Keratinocyte (primary cell): ENCODE results near the gene ASPHD2. TPM values are rescaled to one million over a fixed set of nuclear protein-coding genes. Genes with fewer than 3 reads are reported as not detected.

Experiments
- DNase-seq: peaks from one replicate; pipeline ENCODE4 v3.0.0-alpha.2; 2011; ENCODE audit warnings: low read depth, missing footprints, low spot score
- FAIRE-seq: peaks from 2 replicates; lab custom pipeline; 2011; peaks lifted over from hg19 to GRCh38; lab: Jason Lieb, UNC
- H2AFZ ChIP-seq: 2 replicates; pipeline ENCODE4 v1.6.0; 2012; ENCODE audit warnings: low read length, control low read depth, inconsistent platforms; ENCODE audit not compliant: control insufficient read depth
- H3K27ac ChIP-seq: 2 replicates; pipeline ENCODE4 v1.5.1; 2011; ENCODE audit warnings: low read length; ENCODE audit not compliant: control insufficient read depth, insufficient read depth
- H3K27me3 ChIP-seq: 3 replicates; pipeline ENCODE4 v1.6.0; 2011; ENCODE audit warnings: low read length; ENCODE audit not compliant: control insufficient read depth, insufficient read depth; ENCODE audit errors: extremely low read depth
- H3K36me3 ChIP-seq, 2 experiments: 2 replicates in 1 of 2; 3 replicates in 1 of 2; pipeline ENCODE4 v1.5.1; 2011; ENCODE audit warnings: low read length in 2 of 2, mild to moderate bottlenecking in 1 of 2; ENCODE audit not compliant: control insufficient read depth in 2 of 2, insufficient read depth in 2 of 2; ENCODE audit errors: extremely low read depth in 1 of 2
- H3K4me1 ChIP-seq: 3 replicates; pipeline ENCODE4 v1.5.1; 2011; ENCODE audit warnings: low read length; ENCODE audit not compliant: control insufficient read depth, insufficient read depth; ENCODE audit errors: extremely low read depth
- H3K4me2 ChIP-seq: 3 replicates; pipeline ENCODE4 v1.6.0; 2011; ENCODE audit warnings: low read depth, low read length; ENCODE audit not compliant: control insufficient read depth, insufficient read depth; ENCODE audit errors: extremely low read depth
- H3K4me3 ChIP-seq, 3 experiments: fragments of 200-600 bp in 1 of 3; sonication (generic) in 1 of 3; 2 replicates in 2 of 3; 3 replicates in 1 of 3; pipeline ENCODE4 v1.5.1; 2011 to 2016; ENCODE audit warnings: low read length in 3 of 3, mild to moderate bottlenecking in 3 of 3, control low read depth in 2 of 3, inconsistent platforms in 1 of 3, low read depth in 1 of 3, mixed read lengths in 1 of 3, mixed run types in 1 of 3, moderate library complexity in 1 of 3; ENCODE audit not compliant: control insufficient read depth in 2 of 3, insufficient read depth in 2 of 3; ENCODE audit errors: extremely low read depth in 1 of 3
- H3K79me2 ChIP-seq: 2 replicates; pipeline ENCODE4 v1.6.0; 2012; ENCODE audit warnings: low read length; ENCODE audit not compliant: control insufficient read depth, insufficient read depth
- H3K9ac ChIP-seq: 3 replicates; pipeline ENCODE4 v1.6.0; 2011; ENCODE audit warnings: low read length; ENCODE audit not compliant: control insufficient read depth, insufficient read depth; ENCODE audit errors: extremely low read depth
- H3K9me1 ChIP-seq: 3 replicates; pipeline ENCODE4 v1.6.0; 2011; ENCODE audit warnings: low read length; ENCODE audit not compliant: control insufficient read depth, insufficient read depth; ENCODE audit errors: extremely low read depth
- H3K9me3 ChIP-seq: 2 replicates; pipeline ENCODE4 v1.5.1; 2012; ENCODE audit warnings: low read depth, low read length; ENCODE audit not compliant: control insufficient read depth
- H4K20me1 ChIP-seq: 3 replicates; pipeline ENCODE4 v1.6.0; 2011; ENCODE audit warnings: low read length; ENCODE audit not compliant: control insufficient read depth, insufficient read depth; ENCODE audit errors: extremely low read depth
- CTCF ChIP-seq, 3 experiments: IDR thresholded peaks in 1 of 3; conservative IDR thresholded peaks in 1 of 3; optimal IDR thresholded peaks in 1 of 3; 2 replicates in 2 of 3; 3 replicates in 1 of 3; pipeline versions ENCODE3 to v1.5.1; 2011; ENCODE audit warnings: low read length in 3 of 3, mild to moderate bottlenecking in 3 of 3, moderate library complexity in 2 of 3, control low read depth in 1 of 3, inconsistent platforms in 1 of 3; ENCODE audit not compliant: insufficient read depth in 2 of 3; ENCODE audit errors: extremely low read depth in 1 of 3
- EZH2 ChIP-seq: IDR thresholded peaks from one replicate; pipeline ENCODE4 v1.6.1; 2012; ENCODE audit warnings: inconsistent platforms, mild to moderate bottlenecking, low read length, moderate library complexity
- dilution Hi-C: fragments of 300-500 bp; cut with MboI; formaldehyde crosslinking; loops from one replicate; pipeline ENCODE4 v1.7.0; 2020; ENCODE audit warnings: low sequenced_read_pairs; ENCODE audit not compliant: extremely low pct_ligation_motif_present
- polyA plus RNA-seq, 5 experiments: library from polyadenylated mRNA; depleted of rRNA in 3 of 5; stranded (reverse) in 3 of 5; stranded (forward) in 1 of 5; unstranded in 1 of 5; fragments of >200 nt; gene quantifications; 1 replicate in 1 of 5; 2 replicates in 3 of 5; 3 replicates in 1 of 5; pipeline versions ENCODE4 v1.2.1 to v1.2.3, GENCODE V29; 2011 to 2012; ENCODE audit warnings: missing spikeins in 2 of 5, low read depth in 1 of 5, low replicate concordance in 1 of 5

Gene ASPHD2
- polyA plus RNA-seq, 1 donor (not counting 4 experiments of a cell fraction or from before 2014, with no cell fraction given), result 3.5 TPM

DNA sequence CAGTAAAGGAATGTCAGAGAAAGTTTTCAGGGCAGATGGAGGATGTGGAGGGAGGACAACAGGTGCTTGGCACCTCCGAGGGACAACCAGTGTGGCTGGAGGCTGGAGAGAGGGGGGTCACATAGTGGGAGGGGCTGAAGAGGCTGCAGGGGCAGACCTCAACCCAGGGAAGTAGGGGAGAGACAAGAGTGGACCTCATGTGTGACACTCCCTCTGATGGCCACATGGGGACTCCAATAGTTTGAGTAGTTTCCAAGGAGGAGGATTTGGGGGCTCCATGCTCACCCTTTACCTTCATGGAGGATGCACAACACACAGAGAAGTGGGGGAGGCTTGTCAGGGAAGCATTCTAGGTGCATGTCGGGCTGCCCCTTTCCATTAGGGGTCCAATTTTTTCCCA, 35.1 kb upstream of the ASPHD2 start:
- Histone ChIP-seq H3K4me3 (no peak overlapping the region), H3K9me3 (no peaks in the 10 kb centered on the region), H3K4me1 (no peaks in the 10 kb centered on the region), H3K79me2 (no peaks in the 10 kb centered on the region), H3K27ac (no peak overlapping the region), H2AFZ (no peak overlapping the region), H3K4me2 (no peak overlapping the region), H3K9ac (no peak overlapping the region), H3K27me3 (peaks cover 3% of the 10 kb centered on the region), H4K20me1 (no peaks in the 10 kb centered on the region), H3K9me1 (no peaks in the 10 kb centered on the region), H3K36me3 (no peaks in the 10 kb centered on the region)
- FAIRE-seq, result no peak
- dilution Hi-C loops, result no loop called here
- TF ChIP-seq CTCF (optimal IDR thresholded peaks at IDR 0.05 in 1 of 3, IDR thresholded peaks at IDR 0.05 in 1 of 3, conservative IDR thresholded peaks at IDR 0.05 in 1 of 3; ENCODE audit: extremely low read depth in 1 of 3, insufficient read depth in 2 of 3, low read length in 3 of 3) (peak in 2 of 3 experiments; percentile 12 to 17), EZH2 (no peak)
- DNase-seq, result no peak

GRCh38 chr22:26394777-26395176, 34.3 kb upstream of the ASPHD2 start:
- no peak for FAIRE-seq
- no peaks in the 10 kb centered on the region for H3K4me1 ChIP-seq
- H2AFZ ChIP-seq, result no peak overlapping the region
- no peak overlapping the region for H3K27ac ChIP-seq
- H3K9me1 ChIP-seq, result no peaks in the 10 kb centered on the region
- no peak overlapping the region for H3K4me3 ChIP-seq
- H3K36me3 ChIP-seq, result no peaks in the 10 kb centered on the region
- dilution Hi-C loops, result no loop called here
- H3K79me2 ChIP-seq, result no peaks in the 10 kb centered on the region
- H3K9me3 ChIP-seq, result no peaks in the 10 kb centered on the region
- H3K4me2 ChIP-seq, result no peak overlapping the region
- H3K9ac ChIP-seq, result no peak overlapping the region
- no peaks in the 10 kb centered on the region for H4K20me1 ChIP-seq
- no peak for DNase-seq
- no peak for TF ChIP-seq EZH2
- TF ChIP-seq CTCF (optimal IDR thresholded peaks at IDR 0.05 in 1 of 3, IDR thresholded peaks at IDR 0.05 in 1 of 3, conservative IDR thresholded peaks at IDR 0.05 in 1 of 3; ENCODE audit: extremely low read depth in 1 of 3, insufficient read depth in 2 of 3, low read length in 3 of 3), result no peak
- H3K27me3 ChIP-seq, result peaks cover 3% of the 10 kb centered on the region
